Ovary (tissue), 9 donors: ENCODE measurements around the gene ALG8. TPM values are rescaled to one million over a fixed set of nuclear protein-coding genes. Genes with fewer than 3 reads are reported as not detected.

ENCODE experiments used
- DNase-seq, 5 donors: peaks; one replicate each; pipeline ENCODE4 v3.0.0-alpha.2; 2019 to 2020
- H3K27ac ChIP-seq, 2 donors: fragments of 200-600 bp; one replicate each; pipeline versions ENCODE4 v1.5.1 to v1.8.0; 2019 to 2022
- H3K27me3 ChIP-seq: fragments of 200-600 bp; one replicate; pipeline ENCODE4 v1.8.0; 2022
- H3K36me3 ChIP-seq: fragments of 200-600 bp; sonication (generic); one replicate; pipeline ENCODE4 v1.5.1; 2019
- H3K4me1 ChIP-seq: one replicate; pipeline ENCODE4 v1.8.1; 2013; ENCODE audit warnings: mild to moderate bottlenecking, moderate library complexity; ENCODE audit not compliant: insufficient read depth
- H3K4me3 ChIP-seq: fragments of 200-600 bp; sonication (generic); one replicate; pipeline ENCODE4 v1.5.1; 2017
- H3K9me3 ChIP-seq, 2 donors: fragments of 200-600 bp in 1 of 2; sonication (generic) in 1 of 2; one replicate each; pipeline versions ENCODE4 v1.5.1 to v1.8.1; 2013 to 2019; ENCODE audit warnings: mild to moderate bottlenecking in 1 of 2, moderate library complexity in 1 of 2
- CTCF ChIP-seq, 3 donors: fragments of 450-650 bp in 2 of 3; fragments of 200-600 bp in 1 of 3; IDR thresholded peaks; one replicate each; pipeline versions ENCODE4 v1.5.1 to v1.8.0; 2016 to 2022; ENCODE audit warnings: antibody characterized with exemption in 3 of 3, mild to moderate bottlenecking in 1 of 3
- EP300 ChIP-seq: sonication (generic); formaldehyde crosslinking; IDR thresholded peaks from one replicate; pipeline ENCODE4 v1.6.1; 2017; ENCODE audit warnings: antibody characterized with exemption
- POLR2A ChIP-seq: fragments of 450-650 bp; IDR thresholded peaks from one replicate; pipeline ENCODE4 v1.6.1; 2017; ENCODE audit warnings: antibody characterized with exemption, mild to moderate bottlenecking, moderate library complexity
- WGBS, 3 donors: extraction: QIAGEN DNeasy Blood & Tissue Kit in 1 of 3; methylation state at CpG; one replicate each; pipeline versions ENCODE4 v1.1.5 to v1.1.7; 2013 to 2017; 5-methylcytosine and 5-hydroxymethylcytosine counted together
- intact Hi-C, 4 donors: fragments of 100-400 bp; cut with DNase I; formaldehyde crosslinking; loops; one replicate each; pipeline versions ENCODE4 v1.11.0 to v1.15.1; 2022 to 2023
- polyA plus RNA-seq, 2 donors: library from polyadenylated mRNA; stranded (reverse); fragments of 200-250 nt in 1 of 2; fragments of 350-450 nt in 1 of 2; fragmentation: Illumina TruSeq in 1 of 2; extraction: RNeasy Lipid Tissue Mini Kit (QIAGEN cat#74804) in 1 of 2; gene quantifications; one replicate each; pipeline ENCODE4 v1.2.3, GENCODE V29; 2013 to 2014
- total RNA-seq, 7 donors: library from RNA; depleted of rRNA in 2 of 7; stranded (reverse); fragments of >200 nt in 2 of 7; fragmentation: NEBNext Ultra II Directional in 3 of 7; extraction: Animal tissue kit (Norgen Biotek cat#: 25700) in 3 of 7; gene quantifications; one replicate each; pipeline versions ENCODE4 v1.1.0 to v1.2.4, GENCODE V29; 2016 to 2023
- donor health status: DM: no; HTN: no; CAD: no; lungs with moderate emphysema.
- donor health status: DM: no; HTN: no; CAD: no.
- donor health status: Bipolar disorder and iron deficiency.
- donor health status: DM: yes; HTN: yes; CAD: no.
- donor health status: DM: no; HTN: no; CAD: no.
- donor health status: DM: yes; HTN: yes; CAD: no.

ALG8 gene
- total and polyA plus RNA-seq, 9 donors = 20.1 to 57.8 (median 28.5) TPM

GRCh38 chr11:78161962-78162371 is 22.5 kb upstream of the ALG8 start:
- Histone ChIP-seq H3K27ac (peak overlapping the region in 1 of 2 donors; percentile 69), H3K9me3 (no peaks in the 10 kb centered on the region), H3K27me3 (no peaks in the 10 kb centered on the region), H3K4me1 (peaks cover 50% of the 10 kb centered on the region), H3K4me3 (no peak overlapping the region), H3K36me3 (no peaks in the 10 kb centered on the region)
- intact Hi-C loops = loop anchor here in 2 of 4 donors (10.0 kb wide), 1 partner anchor 253 kb away; the partner anchor contains the start of gene GAB2 (in 2 of the 2)
- 2 to 9% (median 8%) methylated on average over 5 of the region's 5 CpGs for WGBS, 3 donors
- TF ChIP-seq CTCF (IDR thresholded peaks at IDR 0.05) (no peak), POLR2A (no peak), EP300 (no peak)
- DNase-seq = peak; percentile 80 to 89 (median 84)

GRCh38 chr11:78161346-78161745 is 21.9 kb upstream of the ALG8 start:
- Histone ChIP-seq H3K27me3 (no peaks in the 10 kb centered on the region), H3K36me3 (no peaks in the 10 kb centered on the region), H3K27ac (peak overlapping the region; percentile 7 to 69), H3K9me3 (no peaks in the 10 kb centered on the region), H3K4me1 (peaks cover 47% of the 10 kb centered on the region), H3K4me3 (no peak overlapping the region)
- DNase-seq = peak in 1 of 5 donors; percentile 25
- 93 to 96% (median 93%) methylated on average over 2 of the region's 2 CpGs for WGBS, 3 donors
- intact Hi-C loops = loop anchor here in 2 of 4 donors (10.0 kb wide), 1 partner anchor 253 kb away; the partner anchor contains the start of gene GAB2 (in 2 of the 2)
- TF ChIP-seq EP300 (no peak), CTCF (IDR thresholded peaks at IDR 0.05) (no peak), POLR2A (no peak)

GRCh38 chr11:78160557-78160956 is 21.1 kb upstream of the ALG8 start:
- no peak overlapping the region for H3K4me3 ChIP-seq
- intact Hi-C loops = loop anchor here in 2 of 4 donors (10.0 kb wide), 1 partner anchor 254 kb away; the partner anchor contains the start of gene GAB2 (in 2 of the 2)
- no peak for TF ChIP-seq CTCF (IDR thresholded peaks at IDR 0.05)
- no peak for TF ChIP-seq EP300
- no peak for TF ChIP-seq POLR2A
- H3K27me3 ChIP-seq = no peaks in the 10 kb centered on the region
- H3K36me3 ChIP-seq = no peaks in the 10 kb centered on the region
- peaks cover 45% of the 10 kb centered on the region for H3K4me1 ChIP-seq
- WGBS, 3 donors = 89 to 98% (median 93%) methylated on average over 1 of the region's 1 CpG
- DNase-seq = no peak
- H3K27ac ChIP-seq = peak overlapping the region in 1 of 2 donors; percentile 67
- no peaks in the 10 kb centered on the region for H3K9me3 ChIP-seq

GRCh38 chr11:78158987-78159652 is 19.7 kb upstream of the ALG8 start:
- intact Hi-C loops = no loop called here

More at GRCh38 chr11:78158987-78159652, 19.7 kb upstream of the ALG8 start:
- 29 to 36% (median 30%) methylated on average over 6 of the region's 6 CpGs for WGBS, 3 donors
- Histone ChIP-seq H3K27ac (peak overlapping the region; percentile 15 to 67), H3K36me3 (no peaks in the 10 kb centered on the region), H3K4me1 (peaks cover 43% of the 10 kb centered on the region), H3K9me3 (no peaks in the 10 kb centered on the region), H3K4me3 (no peak overlapping the region), H3K27me3 (no peaks in the 10 kb centered on the region)
- DNase-seq = peak in 3 of 5 donors; percentile 54 to 71 (median 63)
- no peak for TF ChIP-seq POLR2A
- no peak for TF ChIP-seq CTCF (IDR thresholded peaks at IDR 0.05)
- no peak for TF ChIP-seq EP300
